Naive thymus-derived CD4-positive, alpha-beta T cell (primary cell): ENCODE data around the gene KRTAP4-1. TPM values are rescaled to one million over a fixed set of nuclear protein-coding genes. Genes with fewer than 3 reads are reported as not detected.

Experiments used
- ATAC-seq: fragments of 150-1000 bp; cut with Tn5 transposase; 2 replicates; pipeline ENCODE4 v1.10.0; 2021; ENCODE audit warnings: mild to moderate bottlenecking, moderate library complexity
- CTCF ChIA-PET: fragments of 350-600 bp; sonication (Branson Sonifier 250); formaldehyde crosslinking; loops from one replicate; lab custom pipeline; 2021; ENCODE audit warnings: antibody characterized with exemption; lab: Charles Lee
- POLR2A ChIA-PET: fragments of 350-600 bp; sonication (Branson Sonifier 250); formaldehyde crosslinking; loops from one replicate; lab custom pipeline; 2021; ENCODE audit warnings: antibody characterized with exemption, inconsistent platforms; lab: Charles Lee
- DNase-seq, 9 donors: peaks; one replicate each; pipeline versions ENCODE4 v3.0.0 to v3.0.0-alpha.2; 2020 to 2022; ENCODE audit warnings: mixed read lengths in 1 of 9
- H3K27ac ChIP-seq: one replicate; pipeline ENCODE4 v1.7.0; 2013; ENCODE audit warnings: mild to moderate bottlenecking, low read depth, low read length, moderate library complexity
- H3K27me3 ChIP-seq, 2 donors: one replicate each; pipeline ENCODE4 v1.7.0; 2013; ENCODE audit warnings: low read length in 2 of 2, mild to moderate bottlenecking in 2 of 2, moderate library complexity in 2 of 2; ENCODE audit not compliant: control insufficient read depth in 2 of 2, insufficient read depth in 2 of 2
- H3K36me3 ChIP-seq, 3 experiments: 1 replicate in 2 of 3; 2 replicates in 1 of 3; pipeline ENCODE4 v1.7.0; 2013; ENCODE audit warnings: low read length in 3 of 3, mild to moderate bottlenecking in 3 of 3, moderate library complexity in 1 of 3; ENCODE audit not compliant: insufficient read depth in 3 of 3, control insufficient read depth in 2 of 3
- H3K4me1 ChIP-seq, 2 donors: one replicate each; pipeline ENCODE4 v1.7.0; 2013; ENCODE audit warnings: low read length in 2 of 2, mild to moderate bottlenecking in 2 of 2, moderate library complexity in 1 of 2; ENCODE audit not compliant: control insufficient read depth in 2 of 2, insufficient read depth in 2 of 2
- H3K4me3 ChIP-seq: 2 replicates; pipeline ENCODE4 v1.7.0; 2013; ENCODE audit warnings: mild to moderate bottlenecking, low read length
- H3K9me3 ChIP-seq, 3 experiments: 1 replicate in 2 of 3; 2 replicates in 1 of 3; pipeline ENCODE4 v1.7.0; 2013; ENCODE audit warnings: low read length in 3 of 3; ENCODE audit not compliant: control insufficient read depth in 2 of 3
- H3K27ac Mint-ChIP-seq, 9 donors: one replicate each; pipeline ENCODE4 v1.8.0; 2020 to 2022; ENCODE audit warnings: mixed read lengths in 9 of 9, mild to moderate bottlenecking in 8 of 9, moderate library complexity in 5 of 9, inconsistent platforms in 2 of 9
- H3K27me3 Mint-ChIP-seq, 5 donors: one replicate each; pipeline ENCODE4 v1.8.0; 2021 to 2022; ENCODE audit warnings: mixed read lengths in 5 of 5, mild to moderate bottlenecking in 1 of 5
- H3K36me3 Mint-ChIP-seq, 5 donors: one replicate each; pipeline ENCODE4 v1.8.0; 2020 to 2022; ENCODE audit warnings: mixed read lengths in 5 of 5, mild to moderate bottlenecking in 3 of 5, inconsistent platforms in 1 of 5
- H3K4me1 Mint-ChIP-seq, 7 donors: one replicate each; pipeline ENCODE4 v1.8.0; 2020 to 2022; ENCODE audit warnings: mixed read lengths in 7 of 7, mild to moderate bottlenecking in 3 of 7, inconsistent platforms in 1 of 7
- H3K4me3 Mint-ChIP-seq, 10 donors: one replicate each; pipeline ENCODE4 v1.8.0; 2020 to 2022; ENCODE audit warnings: mild to moderate bottlenecking in 10 of 10, mixed read lengths in 10 of 10, moderate library complexity in 6 of 10, inconsistent platforms in 2 of 10
- H3K9me3 Mint-ChIP-seq, 11 donors: one replicate each; pipeline ENCODE4 v1.8.0; 2020 to 2022; ENCODE audit warnings: mixed read lengths in 11 of 11, mild to moderate bottlenecking in 4 of 11, inconsistent platforms in 1 of 11, moderate library complexity in 1 of 11
- intact Hi-C, 2 donors: fragments of 100-400 bp; cut with micrococcal nuclease; formaldehyde crosslinking; loops; one replicate each; pipeline ENCODE4 v1.15.1; 2023
- polyA plus RNA-seq, 2 donors: library from polyadenylated mRNA; unstranded; fragments of 300-500 nt; fragmentation: Illumina TruSeq; gene quantifications; one replicate each; pipeline ENCODE4 v1.2.3, GENCODE V29; 2021
- total RNA-seq, 6 experiments: library from RNA in 5 of 6; stranded (reverse) in 5 of 6; gene quantifications; 1 replicate in 5 of 6; 2 replicates in 1 of 6; pipeline ENCODE4 v1.2.3 and lab custom pipeline; 2021 to 2026

The KRTAP4-1 gene
- total and polyA plus RNA-seq, 7 experiments from 2014 or later, result not detected

- H3K27ac ChIP-seq, result no peak within 1 kb of the TSS
- H3K4me1 ChIP-seq, result no peaks in the 10 kb centered on the region
- H3K9me3 ChIP-seq, result no peaks in the 10 kb centered on the region
- CTCF ChIA-PET, result no interaction called here
- no peak within 1 kb of the TSS for H3K4me3 ChIP-seq
- peaks cover 0 to 10% (median 0%) of the 10 kb centered on the region in 5 donors for H3K27me3 Mint-ChIP-seq
- H3K9me3 Mint-ChIP-seq, result no peaks in the 10 kb centered on the region
- ATAC-seq (no peak), DNase-seq (no peak)
- peak within 1 kb of the TSS in 2 of 9 donors; percentile 41 to 46 for H3K27ac Mint-ChIP-seq
- no peaks in the 10 kb centered on the region for H3K36me3 Mint-ChIP-seq
- intact Hi-C loops, result no loop called here
- H3K36me3 ChIP-seq, result no peaks in the 10 kb centered on the region
- POLR2A ChIA-PET, result no interaction called here
- no peak within 1 kb of the TSS for H3K4me3 Mint-ChIP-seq
- no peaks in the 10 kb centered on the region for H3K27me3 ChIP-seq
- peaks cover 0 to 10% (median 5%) of the 10 kb centered on the region in 7 donors for H3K4me1 Mint-ChIP-seq
Observed at GRCh38 chr17:41177727-41178271, 6.9 kb downstream of the KRTAP4-1 start, which contains the start of gene KRTAP4-2. KRTAP4-2 (minus strand) TSS chr17:41178221; CDS start chr17:41178164, 57 bp downstream.

GRCh38 chr17:41176744-41177387 is 7.8 kb downstream of the KRTAP4-1 start:
- DNase-seq, result no peak
- no peaks in the 10 kb centered on the region for H3K36me3 Mint-ChIP-seq
- POLR2A ChIA-PET, result interaction anchor here (0.6 kb wide), 1 partner anchor 248 kb away, joined by 3 read pairs; no protein-coding TSS in a partner anchor
- no peaks in the 10 kb centered on the region for H3K36me3 ChIP-seq
- no peak overlapping the region for H3K4me3 Mint-ChIP-seq
- intact Hi-C loops, result no loop called here
- no peak overlapping the region for H3K4me3 ChIP-seq
- peaks cover 0 to 12% (median 5%) of the 10 kb centered on the region in 7 donors for H3K4me1 Mint-ChIP-seq
- no peaks in the 10 kb centered on the region for H3K4me1 ChIP-seq
- no peaks in the 10 kb centered on the region for H3K9me3 Mint-ChIP-seq
- no peak for ATAC-seq
- H3K9me3 ChIP-seq, result no peaks in the 10 kb centered on the region
- CTCF ChIA-PET, result no interaction called here
- H3K27ac Mint-ChIP-seq, result no peak overlapping the region
- no peaks in the 10 kb centered on the region for H3K27me3 ChIP-seq
- H3K27ac ChIP-seq, result no peak overlapping the region
- peaks cover 0 to 10% (median 0%) of the 10 kb centered on the region in 5 donors for H3K27me3 Mint-ChIP-seq

GRCh38 chr17:41171886-41172285 is 12.8 kb downstream of the KRTAP4-1 start:
- H3K27me3 Mint-ChIP-seq, result peaks cover 0 to 4% (median 0%) of the 10 kb centered on the region in 5 donors
- no peak overlapping the region for H3K27ac Mint-ChIP-seq
- CTCF ChIA-PET, result no interaction called here
- no peaks in the 10 kb centered on the region for H3K4me1 ChIP-seq
- H3K9me3 Mint-ChIP-seq, result no peaks in the 10 kb centered on the region
- H3K27me3 ChIP-seq, result no peaks in the 10 kb centered on the region
- H3K27ac ChIP-seq, result no peak overlapping the region
- no peaks in the 10 kb centered on the region for H3K36me3 Mint-ChIP-seq
- POLR2A ChIA-PET, result interaction anchor here (0.6 to 0.9 kb wide), 2 partner anchors 13 to 356 kb away, joined by 3 read pairs; partner anchors contain the start of gene KRTAP4-1
- H3K4me3 Mint-ChIP-seq, result no peak overlapping the region
- no peaks in the 10 kb centered on the region for H3K36me3 ChIP-seq
- intact Hi-C loops, result no loop called here
- H3K4me3 ChIP-seq, result no peak overlapping the region
- peaks cover 0 to 10% (median 5%) of the 10 kb centered on the region in 7 donors for H3K4me1 Mint-ChIP-seq
- no peak for ATAC-seq
- DNase-seq, result no peak
- H3K9me3 ChIP-seq, result no peaks in the 10 kb centered on the region

GRCh38 chr17:41168121-41168520 is 16.6 kb downstream of the KRTAP4-1 start, which contains the start of gene KRTAP4-3:
KRTAP4-3 (minus strand) TSS chr17:41168221; CDS start chr17:41168172, 49 bp downstream.
- Mint-ChIP-seq H3K4me3 (no peak within 1 kb of the TSS), H3K27ac (peak within 1 kb of the TSS in 2 of 9 donors; percentile 43 to 77), H3K36me3 (no peaks in the 10 kb centered on the region), H3K27me3 (peaks cover 0 to 6% (median 0%) of the 10 kb centered on the region in 5 donors), H3K4me1 (peaks cover 0 to 4% (median 0%) of the 10 kb centered on the region in 7 donors), H3K9me3 (no peaks in the 10 kb centered on the region)
- no peaks in the 10 kb centered on the region for H3K9me3 ChIP-seq
- no peak for ATAC-seq
- no peaks in the 10 kb centered on the region for H3K36me3 ChIP-seq
- H3K27me3 ChIP-seq, result no peaks in the 10 kb centered on the region
- no peak for DNase-seq
- no peak within 1 kb of the TSS for H3K4me3 ChIP-seq
- intact Hi-C loops, result no loop called here
- H3K27ac ChIP-seq, result no peak within 1 kb of the TSS
- H3K4me1 ChIP-seq, result no peaks in the 10 kb centered on the region
- POLR2A ChIA-PET, result no interaction called here
- CTCF ChIA-PET, result no interaction called here

- Mint-ChIP-seq H3K4me3 (no peak overlapping the region), H3K27ac (peak overlapping the region in 2 of 9 donors; percentile 43 to 77), H3K27me3 (peaks cover 0 to 5% (median 0%) of the 10 kb centered on the region in 5 donors), H3K4me1 (peaks cover 0 to 4% (median 0%) of the 10 kb centered on the region in 7 donors), H3K36me3 (no peaks in the 10 kb centered on the region), H3K9me3 (no peaks in the 10 kb centered on the region)
- no peak overlapping the region for H3K27ac ChIP-seq
- CTCF ChIA-PET, result interaction anchor here (0.7 kb wide), 1 partner anchor 205 kb away, joined by 5 read pairs; no protein-coding TSS in a partner anchor
- H3K4me1 ChIP-seq, result no peaks in the 10 kb centered on the region
- H3K36me3 ChIP-seq, result no peaks in the 10 kb centered on the region
- intact Hi-C loops, result no loop called here
- DNase-seq, result no peak
- ATAC-seq, result no peak
- no peaks in the 10 kb centered on the region for H3K9me3 ChIP-seq
- no peak overlapping the region for H3K4me3 ChIP-seq
- H3K27me3 ChIP-seq, result no peaks in the 10 kb centered on the region
- POLR2A ChIA-PET, result no interaction called here
Observed at GRCh38 chr17:41167561-41167960, 17.1 kb downstream of the KRTAP4-1 start.

- Mint-ChIP-seq H3K4me3 (no peak overlapping the region), H3K36me3 (no peaks in the 10 kb centered on the region), H3K9me3 (no peaks in the 10 kb centered on the region), H3K27me3 (peaks cover 0 to 10% (median 0%) of the 10 kb centered on the region in 5 donors), H3K4me1 (peaks cover 0 to 8% (median 0%) of the 10 kb centered on the region in 7 donors), H3K27ac (no peak overlapping the region)
- intact Hi-C loops, result loop anchor here in 1 of 2 donors (5.0 kb wide), 1 partner anchor 117 kb away; the partner anchor contains the start of gene KRTAP2-1
- Histone ChIP-seq H3K27ac (no peak overlapping the region), H3K9me3 (no peaks in the 10 kb centered on the region), H3K27me3 (peaks cover 0 to 4% of the 10 kb centered on the region in 2 donors), H3K4me3 (no peak overlapping the region), H3K4me1 (no peaks in the 10 kb centered on the region), H3K36me3 (no peaks in the 10 kb centered on the region)
- POLR2A ChIA-PET, result no interaction called here
- DNase-seq, result no peak
- CTCF ChIA-PET, result interaction anchor here (0.6 kb wide), 1 partner anchor 9 kb away, joined by 3 read pairs; no protein-coding TSS in a partner anchor
- no peak for ATAC-seq
Observed at GRCh38 chr17:41163828-41164227, 20.9 kb downstream of the KRTAP4-1 start.
